Breast epithelium (tissue), 3 donors: ENCODE data around the gene HRH2.

Experiments
- CTCF ChIP-seq, 3 donors: fragments of 450-650 bp; IDR thresholded peaks; one replicate each; pipeline ENCODE4 v1.5.1; 2016 to 2017; ENCODE audit warnings: antibody characterized with exemption in 3 of 3, mild to moderate bottlenecking in 3 of 3, moderate library complexity in 3 of 3
- POLR2A ChIP-seq: fragments of 450-650 bp; IDR thresholded peaks from one replicate; pipeline ENCODE4 v1.6.1; 2016; ENCODE audit warnings: antibody characterized with exemption, mild to moderate bottlenecking, moderate library complexity

DNA sequence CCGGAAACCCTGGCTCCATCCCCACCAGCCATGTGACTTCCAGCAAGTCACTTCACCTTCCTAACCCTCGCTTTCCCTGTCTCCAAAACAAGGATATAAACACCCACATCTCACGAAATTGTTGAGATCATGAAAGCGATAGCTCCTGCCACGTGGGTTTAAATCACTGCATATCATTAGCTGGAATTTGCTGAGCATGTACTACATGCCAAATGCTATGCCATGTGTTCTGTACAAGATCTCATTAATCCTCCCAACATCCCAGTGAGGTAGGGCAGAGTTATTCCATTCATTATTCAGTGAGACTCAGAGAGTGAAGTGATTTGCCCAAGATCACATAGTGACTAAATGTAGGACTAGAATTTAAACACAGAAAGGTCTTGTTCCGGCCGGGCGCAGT is 29.2 kb upstream of the HRH2 start:
- TF ChIP-seq CTCF (IDR thresholded peaks at IDR 0.05) (no peak), POLR2A (no peak)
